ENCODE results near the gene FXYD7.

DNA sequence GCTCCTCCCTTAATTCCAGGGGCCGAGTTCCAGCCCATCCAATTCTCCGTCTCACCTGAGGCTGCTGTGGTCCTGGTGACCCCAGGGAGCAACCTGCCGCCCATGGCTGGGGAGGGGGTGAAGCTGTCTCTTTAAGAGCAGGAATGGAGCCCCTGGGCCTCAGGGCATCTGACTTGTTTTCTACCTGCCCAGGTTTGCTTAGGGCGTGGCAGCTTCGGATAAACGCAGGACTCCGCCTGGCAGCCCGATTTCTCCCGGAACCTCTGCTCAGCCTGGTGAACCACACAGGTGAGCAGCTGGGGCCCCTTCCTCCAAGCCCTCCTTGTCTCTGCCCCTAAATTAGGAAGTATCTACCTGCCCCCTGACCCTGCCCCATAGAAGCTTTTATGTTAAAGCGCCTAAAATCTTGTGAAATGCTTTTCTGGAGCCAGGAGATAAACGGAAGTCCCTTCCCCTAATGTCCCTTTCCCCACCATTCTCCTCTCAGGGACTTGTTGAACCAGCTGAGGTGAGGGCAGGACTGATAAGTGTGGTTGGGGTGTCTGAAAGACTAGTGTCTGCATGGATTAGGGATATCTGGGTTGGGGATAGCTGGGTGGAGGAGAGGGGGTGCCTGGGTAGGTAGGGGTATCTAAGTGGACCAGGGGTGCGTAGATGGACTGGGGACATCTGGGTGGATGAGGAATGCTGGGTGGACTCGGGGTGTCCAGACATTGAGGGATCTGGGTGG lies 26.8 kb upstream of the FXYD7 start:
- TF ChIP-seq, protein P1, sequence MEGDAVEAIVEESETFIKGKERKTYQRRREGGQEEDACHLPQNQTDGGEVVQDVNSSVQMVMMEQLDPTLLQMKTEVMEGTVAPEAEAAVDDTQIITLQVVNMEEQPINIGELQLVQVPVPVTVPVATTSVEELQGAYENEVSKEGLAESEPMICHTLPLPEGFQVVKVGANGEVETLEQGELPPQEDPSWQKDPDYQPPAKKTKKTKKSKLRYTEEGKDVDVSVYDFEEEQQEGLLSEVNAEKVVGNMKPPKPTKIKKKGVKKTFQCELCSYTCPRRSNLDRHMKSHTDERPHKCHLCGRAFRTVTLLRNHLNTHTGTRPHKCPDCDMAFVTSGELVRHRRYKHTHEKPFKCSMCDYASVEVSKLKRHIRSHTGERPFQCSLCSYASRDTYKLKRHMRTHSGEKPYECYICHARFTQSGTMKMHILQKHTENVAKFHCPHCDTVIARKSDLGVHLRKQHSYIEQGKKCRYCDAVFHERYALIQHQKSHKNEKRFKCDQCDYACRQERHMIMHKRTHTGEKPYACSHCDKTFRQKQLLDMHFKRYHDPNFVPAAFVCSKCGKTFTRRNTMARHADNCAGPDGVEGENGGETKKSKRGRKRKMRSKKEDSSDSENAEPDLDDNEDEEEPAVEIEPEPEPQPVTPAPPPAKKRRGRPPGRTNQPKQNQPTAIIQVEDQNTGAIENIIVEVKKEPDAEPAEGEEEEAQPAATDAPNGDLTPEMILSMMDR (IDR thresholded peaks at IDR 0.05), result no peak
- TF ChIP-seq POLR2A (IDR thresholded peaks at IDR 0.05), result peak in 2 of 4 donors; percentile 70 to 73

Measured in esophagus squamous epithelium (tissue), 4 donors.